Occipital lobe (tissue), 2 donors: ENCODE results near the gene CAMK1D. TPM values are rescaled to one million over a fixed set of nuclear protein-coding genes. Genes with fewer than 3 reads are reported as not detected.
"Not testable (repeated sequence)": the region's sequence is repeated elsewhere in the genome, so short reads cannot be mapped to it uniquely, and the experiment has no call there.

Source experiments
- DNase-seq: peaks from one replicate; lab custom pipeline; 2025; lab: John Stamatoyannopoulos, UW
- total RNA-seq: library from RNA; depleted of rRNA; stranded (reverse); fragments of >200 nt; gene quantifications from one replicate; pipeline ENCODE4 v1.2.3, GENCODE V29; 2014

CAMK1D gene
- total RNA-seq, 1 donor from 2014 or later = 18.9 TPM

GRCh38 chr10:12717981-12718707 is 368.8 kb downstream of the CAMK1D start:
- no peak for DNase-seq

- no peak for DNase-seq
These were observed 370.0 kb downstream of the CAMK1D start for GRCh38 chr10:12719365-12719764.

GRCh38 chr10:12720217-12720981 is 371.1 kb downstream of the CAMK1D start:
- DNase-seq = no peak

- DNase-seq = no peak
These were observed 372.0 kb downstream of the CAMK1D start for GRCh38 chr10:12721334-12721733.

GRCh38 chr10:12723220-12723619 is 373.9 kb downstream of the CAMK1D start:
- DNase-seq = no peak

GRCh38 chr10:12724807-12725579 is 375.6 kb downstream of the CAMK1D start:
- DNase-seq = no peak

- DNase-seq = not testable (repeated sequence)
These were observed 376.2 kb downstream of the CAMK1D start for GRCh38 chr10:12725580-12725888.

- DNase-seq = no peak
These were observed 377.9 kb downstream of the CAMK1D start for GRCh38 chr10:12726971-12727831.

- DNase-seq = no peak
These were observed 378.5 kb downstream of the CAMK1D start for GRCh38 chr10:12727832-12728215.

GRCh38 chr10:12728494-12728893 is 379.1 kb downstream of the CAMK1D start:
- DNase-seq = peak; percentile 11

- no peak for DNase-seq
These were observed 380.5 kb downstream of the CAMK1D start for GRCh38 chr10:12729885-12730284.

- no peak for DNase-seq
These were observed 381.6 kb downstream of the CAMK1D start for GRCh38 chr10:12730809-12731519.

GRCh38 chr10:12733271-12733670 is 383.9 kb downstream of the CAMK1D start:
- no peak for DNase-seq

GRCh38 chr10:12735843-12736462 is 386.6 kb downstream of the CAMK1D start:
- DNase-seq = no peak

GRCh38 chr10:12740813-12741212 is 391.5 kb downstream of the CAMK1D start:
- DNase-seq = no peak

- peak; percentile 3 for DNase-seq
These were observed 392.0 kb downstream of the CAMK1D start for GRCh38 chr10:12741360-12741804.

- DNase-seq = no peak
These were observed 393.4 kb downstream of the CAMK1D start for GRCh38 chr10:12742771-12743170.

GRCh38 chr10:12743466-12743865 is 394.1 kb downstream of the CAMK1D start:
- not testable (repeated sequence) for DNase-seq

- DNase-seq = no peak
These were observed 394.6 kb downstream of the CAMK1D start for GRCh38 chr10:12743941-12744340.

GRCh38 chr10:12748186-12748585 is 398.8 kb downstream of the CAMK1D start:
- no peak for DNase-seq
